Activated CD4-positive, CD25-positive, alpha-beta regulatory T cell treated with anti-CD3 and anti-CD28 coated beads, Interleukin-2, amount 50 U/mL, for 72 hours (primary cell): ENCODE measurements around the gene TYK2.
"Not testable (repeated sequence)": the region's sequence is repeated elsewhere in the genome, so short reads cannot be mapped to it uniquely, and the experiment has no call there.

ENCODE experiments used
- DNase-seq: peaks from one replicate; pipeline ENCODE4 v3.0.0; 2021

Gene TYK2

GRCh38 chr19:10368101-10368803 is 12.1 kb downstream of the TYK2 start:
- DNase-seq, result no peak

GRCh38 chr19:10366950-10367512 is 13.3 kb downstream of the TYK2 start:
- DNase-seq, result not testable (repeated sequence)

GRCh38 chr19:10365518-10365917 is 14.9 kb downstream of the TYK2 start:
- no peak for DNase-seq

GRCh38 chr19:10364644-10365043 is 15.7 kb downstream of the TYK2 start:
- no peak for DNase-seq

- DNase-seq, result no peak
These were observed 16.5 kb downstream of the TYK2 start for GRCh38 chr19:10363789-10364281.

- DNase-seq, result no peak
These were observed 18.1 kb downstream of the TYK2 start for GRCh38 chr19:10362259-10362658.

- no peak for DNase-seq
These were observed 18.8 kb downstream of the TYK2 start for GRCh38 chr19:10361569-10362011.

GRCh38 chr19:10356431-10356830 is 23.9 kb downstream of the TYK2 start:
- no peak for DNase-seq

GRCh38 chr19:10353793-10354391 is 26.5 kb downstream of the TYK2 start:
- DNase-seq, result peak; percentile 69

GRCh38 chr19:10352764-10353671 is 27.4 kb downstream of the TYK2 start:
- DNase-seq, result no peak

GRCh38 chr19:10346509-10346908 is 33.9 kb downstream of the TYK2 start:
- no peak for DNase-seq

- no peak for DNase-seq
These were observed 35.6 kb downstream of the TYK2 start for GRCh38 chr19:10344780-10345179.

GRCh38 chr19:10343495-10343894 is 36.9 kb downstream of the TYK2 start:
- no peak for DNase-seq

- no peak for DNase-seq
These were observed 40.4 kb downstream of the TYK2 start for GRCh38 chr19:10339977-10340376.

GRCh38 chr19:10339380-10339960 is 40.9 kb downstream of the TYK2 start, which contains the start of gene ICAM3:
Gene ICAM3, minus strand, starts transcription at chr19:10339624. Its CDS starts 10 bp downstream, at chr19:10339614.
- DNase-seq, result peak; percentile 77

GRCh38 chr19:10338940-10339339 is 41.4 kb downstream of the TYK2 start:
- no peak for DNase-seq

GRCh38 chr19:10336725-10337124 is 43.6 kb downstream of the TYK2 start:
- DNase-seq, result not testable (repeated sequence)

- no peak for DNase-seq
These were observed 44.9 kb downstream of the TYK2 start for GRCh38 chr19:10335352-10335985.

- peak; percentile 61 for DNase-seq
These were observed 45.6 kb downstream of the TYK2 start for GRCh38 chr19:10334588-10335351.

- DNase-seq, result no peak
These were observed 46.4 kb downstream of the TYK2 start for GRCh38 chr19:10333758-10334587.
